NCI-H2196 treated with DMSO at 0.1 percent for 48 hours (cell line): ENCODE results near the gene GZMM.

Experiments
- DNase-seq: peaks from one replicate; lab custom pipeline; 2025; ENCODE audit not compliant: unreplicated experiment; lab: John Stamatoyannopoulos, UW

The GZMM gene

GRCh38 chr19:594265-594870, 50.5 kb downstream of the GZMM start:
- DNase-seq: no peak

- DNase-seq: no peak
Measured at GRCh38 chr19:595326-596262, 51.7 kb downstream of the GZMM start.

- DNase-seq: no peak
Measured at GRCh38 chr19:596263-596655, 52.4 kb downstream of the GZMM start.

GRCh38 chr19:597406-598315, 53.8 kb downstream of the GZMM start:
- DNase-seq: no peak
